ENCODE data around the gene TRANK1. TPM values are rescaled to one million over a fixed set of nuclear protein-coding genes. Genes with fewer than 3 reads are reported as not detected.

The TRANK1 gene
- total RNA-seq, 2 experiments from 2014 or later: 41.8 to 84.3 TPM

Other genes with a start within 250 kb of the TRANK1 start
- gene DCLK3, start 180.5 kb downstream of the TRANK1 start, total RNA-seq: not detected
- 10 to 100 TPM; 20.2 to 36.3 TPM for gene EPM2AIP1, start 48.1 kb upstream of the TRANK1 start, total RNA-seq
- 10 to 100 TPM; 65.3 to 71.8 TPM for gene MLH1, start 48.5 kb upstream of the TRANK1 start, total RNA-seq
- gene LRRFIP2, start 229.5 kb upstream of the TRANK1 start, total RNA-seq: 10 to 100 TPM; 38.1 to 47.9 TPM